Measurements from ENCODE around the gene PKLR.
"Not testable (repeated sequence)": the region's sequence is repeated elsewhere in the genome, so short reads cannot be mapped to it uniquely, and the experiment has no call there.

PKLR gene

GRCh38 chr1:155316922-155317321 is 15.7 kb upstream of the PKLR start:
- DNase-seq = no peak

- DNase-seq = no peak
Observed at GRCh38 chr1:155313261-155313660, 12.0 kb upstream of the PKLR start.

- no peak for DNase-seq
Observed at GRCh38 chr1:155309423-155310021, 8.3 kb upstream of the PKLR start.

GRCh38 chr1:155308493-155309422 is 7.5 kb upstream of the PKLR start, which contains the start of gene FDPS:
Gene FDPS, plus strand, starts transcription at chr1:155308866. Its CDS starts 924 bp downstream, at chr1:155309790.
- DNase-seq = peak; percentile 99

GRCh38 chr1:155307247-155307740 is 6.1 kb upstream of the PKLR start:
- DNase-seq = no peak

GRCh38 chr1:155305881-155306391 is 4.7 kb upstream of the PKLR start:
- DNase-seq = no peak

GRCh38 chr1:155304558-155305063 is 3.4 kb upstream of the PKLR start:
- DNase-seq = no peak

- DNase-seq = no peak
Observed at GRCh38 chr1:155300553-155301329, 497 bp downstream of the PKLR start.

- no peak for DNase-seq
Observed at GRCh38 chr1:155300024-155300423, 1.2 kb downstream of the PKLR start.

- DNase-seq = no peak
Observed at GRCh38 chr1:155297384-155297783, 3.9 kb downstream of the PKLR start.

- no peak for DNase-seq
Observed at GRCh38 chr1:155296661-155297060, 4.6 kb downstream of the PKLR start.

- no peak for DNase-seq
Observed at GRCh38 chr1:155295942-155296267, 5.3 kb downstream of the PKLR start.

- no peak for DNase-seq
Observed at GRCh38 chr1:155295183-155295941, 5.9 kb downstream of the PKLR start.

GRCh38 chr1:155294520-155295182 is 6.6 kb downstream of the PKLR start:
- no peak for DNase-seq

- no peak for DNase-seq
Observed at GRCh38 chr1:155293086-155293749, 8.0 kb downstream of the PKLR start.

GRCh38 chr1:155291006-155291405 is 10.2 kb downstream of the PKLR start:
- DNase-seq = not testable (repeated sequence)

GRCh38 chr1:155287987-155288543 is 13.2 kb downstream of the PKLR start:
- no peak for DNase-seq

- DNase-seq = no peak
Observed at GRCh38 chr1:155286544-155286943, 14.7 kb downstream of the PKLR start.

- DNase-seq = no peak
Observed at GRCh38 chr1:155285631-155286044, 15.6 kb downstream of the PKLR start.

- no peak for DNase-seq
Observed at GRCh38 chr1:155285063-155285462, 16.2 kb downstream of the PKLR start.

- no peak for DNase-seq
Observed at GRCh38 chr1:155284476-155284875, 16.8 kb downstream of the PKLR start.
